NCI-H1105 (cell line): ENCODE measurements around the gene SET.

Experiments
- DNase-seq: peaks from one replicate; lab custom pipeline; 2025; lab: John Stamatoyannopoulos, UW

The SET gene

GRCh38 chr9:128731093-128731492 is 42.1 kb downstream of the SET start:
- DNase-seq: no peak

DNA sequence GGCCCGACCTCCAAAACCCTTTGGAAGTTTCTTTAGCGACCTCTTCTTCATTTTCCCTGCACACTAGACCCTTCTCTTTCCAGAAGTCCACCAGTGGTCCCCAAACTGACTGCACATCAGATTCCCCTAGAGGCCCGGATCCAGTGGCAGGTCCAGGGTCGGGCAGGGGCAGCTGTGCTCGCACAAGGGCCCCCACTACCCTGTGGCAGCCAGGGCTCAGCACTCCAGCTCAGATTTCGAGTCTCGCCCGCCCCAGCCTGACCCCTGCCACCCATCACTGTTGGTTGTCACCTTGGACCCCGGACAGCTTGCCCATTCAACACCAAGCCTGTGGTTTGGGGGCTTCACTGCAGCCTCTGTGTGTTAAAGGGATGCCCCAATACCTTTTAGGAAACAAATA is 42.7 kb downstream of the SET start:
- DNase-seq: no peak

DNA sequence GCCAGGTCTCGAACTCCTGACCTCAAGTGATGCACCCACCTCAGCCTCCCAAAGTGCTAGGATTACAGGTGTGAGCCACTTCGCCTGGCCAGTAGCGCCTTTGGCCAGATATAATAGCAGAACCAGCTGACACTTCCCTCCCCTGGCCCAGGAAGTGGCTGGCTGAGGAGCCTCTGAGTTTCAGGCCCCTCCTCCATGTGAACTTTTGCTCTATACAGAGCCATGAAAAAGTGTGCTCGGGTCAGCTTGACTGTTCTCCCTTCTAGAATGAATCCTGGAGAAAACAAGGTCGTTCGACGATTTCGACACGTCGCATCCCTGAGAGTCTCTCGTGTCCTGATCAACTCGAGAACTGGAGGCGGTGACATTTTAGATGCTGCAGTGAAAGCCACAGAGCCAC is 43.6 kb downstream of the SET start:
- DNase-seq: no peak

GRCh38 chr9:128733256-128733655 is 44.2 kb downstream of the SET start:
- peak; percentile 87 for DNase-seq

- DNase-seq: no peak
Measured at GRCh38 chr9:128735373-128735772, 46.4 kb downstream of the SET start.

GRCh38 chr9:128742401-128742800 is 53.4 kb downstream of the SET start:
- DNase-seq: no peak

DNA sequence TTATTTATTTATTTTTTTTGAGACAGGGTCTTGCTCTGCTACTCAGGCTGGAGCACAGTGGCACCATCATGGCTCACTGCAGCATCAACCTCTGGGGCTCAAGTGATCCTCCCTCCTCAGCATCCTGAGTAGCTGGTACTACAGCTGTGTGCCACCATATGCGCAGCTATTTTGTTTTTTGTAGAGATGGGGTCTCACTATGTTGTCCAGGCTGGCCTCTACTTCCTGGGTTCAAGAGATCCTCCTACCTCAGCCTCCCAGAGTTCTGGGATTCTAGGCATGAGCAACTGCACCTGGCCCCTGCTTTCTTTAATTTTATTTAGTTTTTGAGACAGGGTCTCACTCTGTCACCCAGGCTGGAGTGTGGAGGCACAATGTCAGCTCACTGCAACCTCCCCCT is 54.4 kb downstream of the SET start:
- no peak for DNase-seq
